ENCODE data around the gene MEF2C.

The MEF2C gene

DNA sequence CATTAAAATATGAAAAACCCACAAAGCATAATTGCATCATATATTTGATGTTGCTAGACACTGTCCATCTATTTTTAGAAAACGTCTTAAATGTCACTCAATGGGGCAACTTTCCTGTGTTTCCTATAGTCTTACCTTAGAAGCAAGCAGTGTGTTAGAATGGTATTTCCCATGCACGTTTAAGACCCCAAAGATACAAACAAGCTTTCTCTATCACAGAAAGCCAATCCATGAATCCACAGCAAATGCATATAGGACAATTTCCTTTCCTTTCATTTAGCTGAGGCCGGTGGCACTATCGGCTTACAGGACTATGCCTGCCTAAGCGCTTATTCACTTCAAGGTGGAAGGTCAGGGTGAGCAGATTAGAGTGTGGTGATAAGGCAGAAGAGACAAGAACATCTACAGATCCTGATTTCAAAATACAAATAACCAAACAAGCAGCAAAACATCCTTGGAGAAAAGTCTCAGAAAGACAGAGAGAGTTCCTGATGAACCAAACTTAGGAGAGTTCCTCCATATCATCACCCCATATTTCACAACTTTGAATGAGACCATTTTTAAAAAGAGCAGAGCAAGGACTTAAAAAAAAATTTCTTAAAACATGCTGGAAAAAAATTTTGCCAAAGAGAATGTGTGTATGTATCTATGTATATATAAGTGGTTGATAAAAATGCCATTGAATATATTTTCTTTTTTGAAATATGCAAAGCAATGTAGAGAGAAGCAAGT lies 57.2 kb downstream of the MEF2C start:
- peak; percentile 9 for DNase-seq (ENCODE audit: low read depth)
- TF ChIP-seq, protein P1, sequence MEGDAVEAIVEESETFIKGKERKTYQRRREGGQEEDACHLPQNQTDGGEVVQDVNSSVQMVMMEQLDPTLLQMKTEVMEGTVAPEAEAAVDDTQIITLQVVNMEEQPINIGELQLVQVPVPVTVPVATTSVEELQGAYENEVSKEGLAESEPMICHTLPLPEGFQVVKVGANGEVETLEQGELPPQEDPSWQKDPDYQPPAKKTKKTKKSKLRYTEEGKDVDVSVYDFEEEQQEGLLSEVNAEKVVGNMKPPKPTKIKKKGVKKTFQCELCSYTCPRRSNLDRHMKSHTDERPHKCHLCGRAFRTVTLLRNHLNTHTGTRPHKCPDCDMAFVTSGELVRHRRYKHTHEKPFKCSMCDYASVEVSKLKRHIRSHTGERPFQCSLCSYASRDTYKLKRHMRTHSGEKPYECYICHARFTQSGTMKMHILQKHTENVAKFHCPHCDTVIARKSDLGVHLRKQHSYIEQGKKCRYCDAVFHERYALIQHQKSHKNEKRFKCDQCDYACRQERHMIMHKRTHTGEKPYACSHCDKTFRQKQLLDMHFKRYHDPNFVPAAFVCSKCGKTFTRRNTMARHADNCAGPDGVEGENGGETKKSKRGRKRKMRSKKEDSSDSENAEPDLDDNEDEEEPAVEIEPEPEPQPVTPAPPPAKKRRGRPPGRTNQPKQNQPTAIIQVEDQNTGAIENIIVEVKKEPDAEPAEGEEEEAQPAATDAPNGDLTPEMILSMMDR (conservative IDR thresholded peaks at IDR 0.05; ENCODE audit: low read depth, low read length), result no peak
- H3K4me3 ChIP-seq (ENCODE audit: low read depth, low read length), result no peak overlapping the region

DNA sequence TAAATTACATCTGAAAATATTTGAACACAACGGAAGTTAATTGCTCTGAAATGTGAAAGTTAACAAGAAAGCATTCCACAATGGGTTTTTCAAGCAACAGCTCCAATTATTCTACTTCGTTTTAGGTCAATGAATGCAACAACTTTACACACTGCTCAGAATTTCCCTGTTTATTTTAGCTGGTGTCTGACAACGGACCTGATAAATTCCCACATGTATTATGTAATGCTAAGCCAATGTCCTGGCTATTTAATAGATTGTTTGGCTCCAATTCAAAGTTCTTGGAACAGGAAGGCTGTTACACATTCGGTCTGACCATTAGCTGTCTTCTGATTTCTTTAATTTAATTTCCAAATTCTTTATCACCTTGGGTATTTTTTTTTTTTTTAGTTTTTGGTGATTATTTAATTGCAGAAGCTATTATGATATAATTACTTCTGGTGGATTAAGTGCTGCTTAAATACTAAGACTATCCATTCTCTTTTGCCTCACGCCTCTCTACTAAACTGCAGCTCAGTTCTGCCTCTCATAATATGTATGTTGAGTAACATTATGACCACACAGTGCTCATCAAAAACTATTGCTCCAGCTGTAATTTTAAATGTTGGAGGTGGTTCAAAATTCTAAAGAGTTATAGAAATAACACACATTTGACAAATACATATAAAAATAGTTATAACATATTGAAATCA lies 57.9 kb downstream of the MEF2C start:
- TF ChIP-seq, protein P1 (conservative IDR thresholded peaks at IDR 0.05; ENCODE audit: low read depth, low read length), result no peak

DNA sequence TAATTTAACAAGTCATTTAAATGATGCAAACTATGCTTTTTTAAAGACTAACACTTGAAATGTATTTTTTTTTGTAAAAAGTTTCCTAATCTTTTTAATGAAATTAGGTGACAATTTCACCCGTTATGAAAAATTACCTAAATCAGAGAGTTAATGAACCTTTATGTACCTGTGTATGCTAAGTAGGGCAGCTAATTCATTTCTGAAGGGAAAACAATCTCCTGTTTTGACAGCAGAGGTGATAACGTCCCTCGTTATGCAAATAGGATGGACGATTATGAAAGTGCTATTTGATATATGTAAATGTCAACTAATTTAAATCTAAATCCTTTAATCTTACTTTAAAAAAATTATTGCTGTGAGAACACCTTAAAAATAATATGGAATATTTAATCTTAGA lies 58.8 kb downstream of the MEF2C start:
- TF ChIP-seq, protein P1 (conservative IDR thresholded peaks at IDR 0.05; ENCODE audit: low read depth, low read length), result no peak
- no peak overlapping the region for H3K4me3 ChIP-seq (ENCODE audit: low read depth, low read length)
- DNase-seq (ENCODE audit: low read depth), result no peak

More for the DNA sequence above, 57.9 kb downstream of the MEF2C start:
- DNase-seq (ENCODE audit: low read depth), result peak; percentile 90
- H3K4me3 ChIP-seq (ENCODE audit: low read depth, low read length), result peak overlapping the region; percentile 4

DNA sequence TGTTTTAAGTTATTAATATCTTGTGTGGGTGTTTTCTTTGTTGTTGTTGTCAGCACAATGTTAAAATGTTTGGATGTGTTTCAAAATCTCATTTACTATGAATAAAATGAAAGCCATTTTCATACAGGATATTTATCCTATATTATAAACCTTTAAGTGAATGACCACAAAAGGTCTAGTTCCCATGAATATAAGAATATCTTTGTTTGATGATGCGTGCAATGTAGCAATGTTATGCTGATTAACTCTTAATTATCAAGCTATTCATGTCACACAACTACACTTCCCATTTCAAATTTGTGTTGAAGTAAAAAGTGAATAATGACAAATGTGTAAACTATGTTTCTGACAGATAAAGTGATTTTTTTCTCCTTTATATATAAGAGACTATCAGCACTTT lies 59.8 kb downstream of the MEF2C start:
- no peak for DNase-seq (ENCODE audit: low read depth)
- H3K4me3 ChIP-seq (ENCODE audit: low read depth, low read length), result no peak overlapping the region
- TF ChIP-seq, protein P1 (conservative IDR thresholded peaks at IDR 0.05; ENCODE audit: low read depth, low read length), result no peak

DNA sequence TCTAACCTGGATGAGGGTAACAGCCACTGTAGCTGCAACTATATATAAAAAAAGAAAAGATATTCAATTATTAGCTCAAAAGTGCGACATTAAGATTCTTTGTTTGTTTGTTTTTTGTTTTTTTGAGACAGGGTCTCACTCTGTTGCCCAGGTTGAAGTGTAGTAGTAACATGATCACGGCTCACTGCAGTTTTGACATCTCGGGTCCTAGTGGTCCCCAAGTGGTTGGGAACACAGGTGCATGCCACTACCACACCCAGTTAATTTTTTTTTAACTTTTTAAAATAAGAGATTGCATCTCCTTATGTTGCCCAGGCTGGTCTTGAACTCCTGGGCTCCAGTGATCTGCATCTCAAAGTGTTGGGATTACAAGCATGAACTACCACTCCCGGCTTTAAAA lies 61.8 kb downstream of the MEF2C start:
- no peak for DNase-seq (ENCODE audit: low read depth)
- no peak overlapping the region for H3K4me3 ChIP-seq (ENCODE audit: low read depth, low read length)
- TF ChIP-seq, protein P1 (conservative IDR thresholded peaks at IDR 0.05; ENCODE audit: low read depth, low read length), result no peak

DNA sequence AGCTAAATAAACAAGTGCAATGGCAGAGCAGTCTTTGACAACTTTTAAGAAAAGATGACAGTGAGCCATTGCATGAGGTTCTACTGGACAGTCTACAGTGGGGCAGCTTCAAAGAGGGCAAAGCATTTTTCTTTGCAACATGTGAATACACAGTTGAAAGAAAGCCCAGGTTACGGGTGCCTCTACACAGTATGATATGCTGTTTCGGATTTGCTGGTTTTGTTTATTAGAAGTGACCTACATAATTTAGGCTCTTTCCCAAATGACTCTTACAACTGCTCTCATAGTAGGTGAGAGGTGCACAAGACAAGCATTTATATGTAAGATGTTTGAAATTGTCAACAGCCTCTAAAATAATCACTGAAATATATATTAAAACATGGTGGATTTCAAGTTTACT lies 62.4 kb downstream of the MEF2C start:
- no peak overlapping the region for H3K4me3 ChIP-seq (ENCODE audit: low read depth, low read length)
- DNase-seq (ENCODE audit: low read depth), result no peak
- TF ChIP-seq, protein P1 (conservative IDR thresholded peaks at IDR 0.05; ENCODE audit: low read depth, low read length), result no peak
